Measurements from ENCODE around the gene SEC11C. TPM values are rescaled to one million over a fixed set of nuclear protein-coding genes. Genes with fewer than 3 reads are reported as not detected.

Gene SEC11C
- total RNA-seq, 1 experiment from 2014 or later = 38.0 TPM

- Histone ChIP-seq H3K23ac (ENCODE audit: insufficient read length, low read depth, low read length) (no peak overlapping the region), H3K4me1 (ENCODE audit: insufficient read depth, low read length) (no peaks in the 10 kb centered on the region), H2AFZ (ENCODE audit: low read length) (no peak overlapping the region), H3K18ac (ENCODE audit: insufficient read length, low read depth, low read length) (no peak overlapping the region), H3K9me3 (ENCODE audit: control insufficient read depth, low read depth, low read length) (no peaks in the 10 kb centered on the region), H2BK12ac (ENCODE audit: insufficient read length, low read depth, low read length) (no peak overlapping the region), H3K14ac (ENCODE audit: insufficient read depth, low read length) (no peak overlapping the region), H3K23me2 (ENCODE audit: insufficient read length, low read depth, low read length, poor library complexity, severe bottlenecking) (no peaks in the 10 kb centered on the region), H4K20me1 (ENCODE audit: control insufficient read depth, insufficient read depth, insufficient read length) (no peaks in the 10 kb centered on the region), H3T11ph (ENCODE audit: low read length) (no peak overlapping the region), H3K4me2 (ENCODE audit: insufficient read depth, insufficient read length, low read length) (no peak overlapping the region), H2BK5ac (ENCODE audit: insufficient read length, low read length) (no peak overlapping the region), H3K27ac (ENCODE audit: insufficient read length, low read depth, low read length) (no peak overlapping the region), H2BK20ac (ENCODE audit: low read depth, low read length, poor library complexity, severe bottlenecking) (no peak overlapping the region), H3K4ac (ENCODE audit: low read depth, low read length) (no peak overlapping the region), H4K91ac (ENCODE audit: insufficient read length, low read depth, low read length) (no peak overlapping the region), H3K56ac (ENCODE audit: insufficient read length, low read depth, low read length) (no peak overlapping the region), H2AK5ac (ENCODE audit: insufficient read length, low read length) (no peak overlapping the region), H3K9ac (ENCODE audit: extremely low read depth, insufficient read length, low read length) (no peak overlapping the region), H3K79me2 (ENCODE audit: insufficient read depth, low read length) (no peaks in the 10 kb centered on the region), H3K27me3 (ENCODE audit: insufficient read depth, low read length) (no peaks in the 10 kb centered on the region), H4K8ac (replicated peaks; ENCODE audit: insufficient read length, low read depth, low read length) (no peak overlapping the region), H2BK120ac (ENCODE audit: low read depth, low read length, poor library complexity, severe bottlenecking) (no peak overlapping the region), H4K5ac (ENCODE audit: insufficient read length, low read depth, low read length) (no peak overlapping the region), H2BK15ac (ENCODE audit: low read depth, low read length) (no peak overlapping the region), H3K79me1 (ENCODE audit: insufficient read depth, low read depth, low read length, poor library complexity, severe bottlenecking) (no peaks in the 10 kb centered on the region)
- Mint-ChIP-seq H3K4me1 (peaks cover 26 to 32% of the 10 kb centered on the region in 2 experiments), H3K36me3 (ENCODE audit: insufficient read depth in 1 of 3, low read depth in 3 of 3) (no peaks in the 10 kb centered on the region), H3K27ac (no peak overlapping the region; a peak in 1 of 7 replicates), H3K27me3 (ENCODE audit: low read depth) (peaks cover 16% of the 10 kb centered on the region), H3K9me3 (peaks cover 0 to 2% of the 10 kb centered on the region in 2 experiments; a peak in 2 of 5 replicates), H3K4me3 (no peak overlapping the region)
- no CpG with 5 or more reads among the region's 2 CpGs for WGBS (ENCODE audit: extremely low coverage, insufficient read length, low lambda C conversion rate)
- no peak for DNase-seq
- no peak for TF ChIP-seq CTCF (conservative IDR thresholded peaks at IDR 0.05)
These were observed 58.0 kb downstream of the SEC11C start for GRCh38 chr18:59197636-59198035.

All from H9 (cell line).